Osteoblast (primary cell): ENCODE results near the gene EXOC5. TPM values are rescaled to one million over a fixed set of nuclear protein-coding genes. Genes with fewer than 3 reads are reported as not detected.

Experiments
- DNase-seq: peaks from one replicate; pipeline ENCODE4 v3.0.0; 2011; ENCODE audit warnings: low spot score, mixed read lengths; ENCODE audit not compliant: insufficient read length; ENCODE audit errors: missing footprints
- H2AFZ ChIP-seq: 2 replicates; pipeline ENCODE4 v1.6.0; 2011; ENCODE audit warnings: mild to moderate bottlenecking, low read length
- H3K27ac ChIP-seq: 2 replicates; pipeline ENCODE4 v1.5.1; 2011; ENCODE audit warnings: mild to moderate bottlenecking, low read depth, low read length, moderate library complexity
- H3K27me3 ChIP-seq: 2 replicates; pipeline ENCODE4 v1.6.0; 2012; ENCODE audit warnings: mild to moderate bottlenecking, control low read depth, inconsistent platforms, low read length, moderate library complexity; ENCODE audit not compliant: insufficient read depth
- H3K36me3 ChIP-seq: 2 replicates; pipeline ENCODE4 v1.5.1; 2011; ENCODE audit warnings: mild to moderate bottlenecking, low read length, control low read depth, moderate library complexity; ENCODE audit not compliant: insufficient read depth
- H3K4me1 ChIP-seq: 2 replicates; pipeline ENCODE4 v1.5.1; 2011; ENCODE audit warnings: mild to moderate bottlenecking, low read length, control low read depth, moderate library complexity; ENCODE audit not compliant: insufficient read depth
- H3K4me2 ChIP-seq: 2 replicates; pipeline ENCODE4 v1.6.0; 2011; ENCODE audit warnings: mild to moderate bottlenecking, low read length; ENCODE audit not compliant: insufficient read depth
- H3K4me3 ChIP-seq: fragments of 200-600 bp; sonication (generic); 3 replicates; pipeline ENCODE4 v1.5.1; 2012; ENCODE audit warnings: mild to moderate bottlenecking, low read length, inconsistent platforms; ENCODE audit not compliant: insufficient read depth
- H3K79me2 ChIP-seq: 2 replicates; pipeline ENCODE4 v1.6.0; 2012; ENCODE audit warnings: mild to moderate bottlenecking, low read length, control low read depth, inconsistent platforms; ENCODE audit not compliant: insufficient read depth
- H3K9me3 ChIP-seq: 2 replicates; pipeline ENCODE4 v1.5.1; 2011; ENCODE audit warnings: low read depth, low read length, control low read depth
- H4K20me1 ChIP-seq: 2 replicates; pipeline ENCODE4 v1.6.0; 2012; ENCODE audit warnings: mild to moderate bottlenecking, low read length, control low read depth; ENCODE audit not compliant: insufficient read depth
- CTCF ChIP-seq: IDR thresholded peaks from 2 replicates; pipeline ENCODE4 v1.5.1; 2011; ENCODE audit warnings: mild to moderate bottlenecking, low read depth, low read length, moderate library complexity; ENCODE audit errors: extremely low read depth
- total RNA-seq: library from RNA; depleted of rRNA; stranded (reverse); fragments of >200 nt; gene quantifications from 2 replicates; pipeline ENCODE4 v1.2.3, GENCODE V29; 2012

Gene EXOC5
- total RNA-seq, 1 donor = 80.3 TPM

DNA sequence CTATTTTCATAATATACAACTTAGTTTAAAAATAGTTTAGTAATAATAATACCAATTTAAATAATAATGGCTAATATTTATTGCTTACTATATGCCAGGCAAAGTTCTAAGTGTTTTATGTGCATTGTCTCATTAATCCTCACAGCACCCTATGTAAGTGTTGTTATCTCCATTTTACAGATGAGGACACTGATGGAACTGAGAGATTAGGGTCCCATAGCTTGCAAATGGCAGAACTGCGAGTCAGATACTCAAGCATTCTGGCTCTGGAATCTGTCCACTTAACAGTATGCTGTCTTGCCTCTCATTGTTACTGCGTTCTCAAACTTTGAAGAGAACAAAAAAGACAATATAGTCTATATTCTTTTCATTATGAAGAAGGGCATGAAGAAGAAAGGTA lies 19.0 kb upstream of the EXOC5 start:
- Histone ChIP-seq H3K27me3 (no peaks in the 10 kb centered on the region), H4K20me1 (no peaks in the 10 kb centered on the region), H3K9me3 (no peaks in the 10 kb centered on the region), H3K79me2 (no peaks in the 10 kb centered on the region), H3K36me3 (peaks cover 10% of the 10 kb centered on the region), H3K4me1 (no peaks in the 10 kb centered on the region), H3K4me3 (no peak overlapping the region), H2AFZ (no peak overlapping the region), H3K4me2 (no peak overlapping the region), H3K27ac (no peak overlapping the region)
- DNase-seq = no peak
- no peak for TF ChIP-seq CTCF

DNA sequence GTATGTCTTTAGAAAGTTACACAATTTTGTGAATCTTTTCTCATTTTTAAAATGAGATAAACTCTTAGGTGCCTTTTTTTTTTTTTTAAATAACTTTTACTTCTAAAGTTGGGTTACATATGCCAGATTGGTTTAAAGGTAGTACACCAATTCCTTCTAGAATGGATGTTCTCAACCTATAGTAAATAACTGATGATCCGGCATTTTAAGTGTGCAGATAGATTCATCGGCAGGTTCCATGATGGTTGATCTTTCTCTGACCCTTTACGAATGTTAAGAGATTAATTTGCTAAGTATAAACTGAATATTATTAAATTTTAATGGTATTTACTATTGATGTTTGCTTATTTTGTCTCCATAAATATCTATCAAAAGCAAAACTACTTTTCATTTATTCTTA lies 8.4 kb upstream of the EXOC5 start:
- peaks cover 30% of the 10 kb centered on the region for H3K79me2 ChIP-seq

GRCh38 chr14:57275023-57275664 lies 6.4 kb upstream of the EXOC5 start:
- no peak overlapping the region for H3K27ac ChIP-seq
- H4K20me1 ChIP-seq = peaks cover 7% of the 10 kb centered on the region
- H3K79me2 ChIP-seq = peaks cover 49% of the 10 kb centered on the region
- H2AFZ ChIP-seq = no peak overlapping the region
- peaks cover 8% of the 10 kb centered on the region for H3K4me1 ChIP-seq
- peak; percentile 72 for DNase-seq
- no peaks in the 10 kb centered on the region for H3K9me3 ChIP-seq
- no peak overlapping the region for H3K4me2 ChIP-seq
- peaks cover 14% of the 10 kb centered on the region for H3K36me3 ChIP-seq
- TF ChIP-seq CTCF = no peak
- H3K27me3 ChIP-seq = no peaks in the 10 kb centered on the region
- no peak overlapping the region for H3K4me3 ChIP-seq

More for the DNA sequence above, 8.4 kb upstream of the EXOC5 start:
- Histone ChIP-seq H3K4me1 (no peaks in the 10 kb centered on the region), H3K9me3 (no peaks in the 10 kb centered on the region), H3K4me2 (no peak overlapping the region), H3K27me3 (no peaks in the 10 kb centered on the region), H4K20me1 (no peaks in the 10 kb centered on the region), H3K27ac (no peak overlapping the region), H3K4me3 (no peak overlapping the region), H2AFZ (no peak overlapping the region), H3K36me3 (peaks cover 26% of the 10 kb centered on the region)
- DNase-seq = no peak
- TF ChIP-seq CTCF = no peak

DNA sequence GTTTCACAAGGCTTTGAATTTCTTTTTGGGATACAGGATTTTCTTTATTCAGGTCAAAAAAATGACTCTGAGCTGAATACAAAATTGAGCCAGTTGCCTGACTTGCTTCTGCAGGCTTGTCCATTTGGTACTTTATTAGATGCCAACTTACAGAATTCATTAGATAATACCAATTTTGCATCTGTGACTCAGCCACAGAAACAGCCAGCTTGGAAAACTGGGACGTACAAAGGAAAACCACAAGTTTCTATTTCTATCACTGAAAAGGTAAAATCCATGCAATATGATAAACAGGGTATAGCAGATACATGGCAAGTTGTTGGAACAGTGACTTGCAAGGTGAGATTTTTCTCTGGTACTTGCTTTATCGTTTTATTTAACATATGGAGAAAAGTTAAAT lies 5.8 kb upstream of the EXOC5 start:
- Histone ChIP-seq H2AFZ (no peak overlapping the region), H3K27ac (no peak overlapping the region), H3K36me3 (peaks cover 12% of the 10 kb centered on the region), H3K4me3 (no peak overlapping the region), H3K4me2 (no peak overlapping the region), H3K27me3 (no peaks in the 10 kb centered on the region), H3K9me3 (no peaks in the 10 kb centered on the region), H3K4me1 (peaks cover 8% of the 10 kb centered on the region), H3K79me2 (peaks cover 55% of the 10 kb centered on the region), H4K20me1 (peaks cover 7% of the 10 kb centered on the region)
- DNase-seq = no peak
- TF ChIP-seq CTCF = no peak
